Thoracic aorta (tissue), 2 donors: ENCODE data around the gene FASTK. TPM values are rescaled to one million over a fixed set of nuclear protein-coding genes. Genes with fewer than 3 reads are reported as not detected.

ENCODE experiments used
- ATAC-seq: fragments of 150-250 bp; one replicate; pipeline ENCODE4 v1.8.0; 2017; ENCODE audit warnings: low read depth; ENCODE audit not compliant: insufficient number of reproducible peaks, low FRiP score
- DNase-seq: peaks from one replicate; pipeline ENCODE4 v3.0.0-alpha.2; 2020; ENCODE audit warnings: low spot score
- H3K27ac ChIP-seq, 2 donors: fragments of 200-600 bp; sonication (generic); 1 replicate in 1 of 2; 2 replicates in 1 of 2; pipeline ENCODE4 v1.5.1; 2016; ENCODE audit warnings: mild to moderate bottlenecking in 2 of 2, moderate library complexity in 2 of 2
- H3K27me3 ChIP-seq: fragments of 200-600 bp; sonication (generic); replicated peaks from 2 replicates; pipeline ENCODE4 v1.6.0; 2016; ENCODE audit warnings: mild to moderate bottlenecking; ENCODE audit not compliant: insufficient read depth
- H3K36me3 ChIP-seq: fragments of 200-600 bp; sonication (generic); one replicate; pipeline ENCODE4 v1.5.1; 2016
- H3K4me1 ChIP-seq, 2 donors: fragments of 200-600 bp; sonication (generic); 1 replicate in 1 of 2; 2 replicates in 1 of 2; pipeline versions ENCODE4 v1.5.1 to v1.6.0; 2016; ENCODE audit warnings: low read depth in 2 of 2, mild to moderate bottlenecking in 1 of 2; ENCODE audit not compliant: control insufficient read depth in 1 of 2
- H3K4me3 ChIP-seq: fragments of 200-600 bp; sonication (generic); 2 replicates; pipeline ENCODE4 v1.5.1; 2016; ENCODE audit warnings: mild to moderate bottlenecking
- H3K9me3 ChIP-seq: fragments of 200-600 bp; sonication (generic); 2 replicates; pipeline ENCODE4 v1.5.1; 2016
- CTCF ChIP-seq: fragments of 200-600 bp; sonication (generic); IDR thresholded peaks from one replicate; pipeline ENCODE4 v1.5.1; 2019; ENCODE audit warnings: antibody characterized with exemption
- total RNA-seq, 2 donors: library from RNA; depleted of rRNA; stranded (reverse); fragments of >200 nt; gene quantifications; one replicate each; pipeline versions ENCODE4 v1.1.0 to v1.2.3, GENCODE V29; 2016

The FASTK gene
- total RNA-seq: 100 to 1,000 TPM in 1 of 2 donors, 10 to 100 TPM in 1; 59.0 to 110 TPM

GRCh38 chr7:151080522-151081169 is at the start of gene FASTK:
TSS of gene FASTK (minus strand) at chr7:151080809. CDS start at chr7:151080766, 43 bp downstream.
- ATAC-seq (peak; percentile 72), DNase-seq (peak; percentile 74)
- no peak for TF ChIP-seq CTCF
- Histone ChIP-seq H3K4me1 (peaks cover 29 to 52% of the 10 kb centered on the region in 2 donors), H3K27ac (peak within 1 kb of the TSS; percentile 96 to 99), H3K4me3 (peak within 1 kb of the TSS; percentile 98), H3K27me3 (no peaks in the 10 kb centered on the region), H3K9me3 (no peaks in the 10 kb centered on the region), H3K36me3 (peaks cover 6% of the 10 kb centered on the region)

- Histone ChIP-seq H3K4me1 (peaks cover 0 to 7% of the 10 kb centered on the region in 2 donors), H3K9me3 (no peaks in the 10 kb centered on the region), H3K27ac (no peak overlapping the region), H3K27me3 (no peaks in the 10 kb centered on the region), H3K4me3 (no peak overlapping the region), H3K36me3 (peaks cover 47% of the 10 kb centered on the region)
- TF ChIP-seq CTCF: no peak
- ATAC-seq (no peak), DNase-seq (no peak)
These were observed 49.5 kb upstream of the FASTK start for GRCh38 chr7:151129960-151130591.

GRCh38 chr7:151129117-151129959 is 48.7 kb upstream of the FASTK start:
- no peak overlapping the region for H3K4me3 ChIP-seq
- no peak for DNase-seq
- no peaks in the 10 kb centered on the region for H3K27me3 ChIP-seq
- no peak for TF ChIP-seq CTCF
- no peaks in the 10 kb centered on the region for H3K9me3 ChIP-seq
- H3K27ac ChIP-seq: no peak overlapping the region
- H3K4me1 ChIP-seq: peaks cover 0 to 8% of the 10 kb centered on the region in 2 donors
- no peak for ATAC-seq
- H3K36me3 ChIP-seq: peaks cover 40% of the 10 kb centered on the region

GRCh38 chr7:151128716-151129115 is 48.1 kb upstream of the FASTK start:
- no peak for DNase-seq
- H3K27me3 ChIP-seq: no peaks in the 10 kb centered on the region
- H3K36me3 ChIP-seq: peaks cover 35% of the 10 kb centered on the region
- no peaks in the 10 kb centered on the region for H3K9me3 ChIP-seq
- peaks cover 0 to 8% of the 10 kb centered on the region in 2 donors for H3K4me1 ChIP-seq
- ATAC-seq: no peak
- H3K27ac ChIP-seq: no peak overlapping the region
- no peak overlapping the region for H3K4me3 ChIP-seq
- no peak for TF ChIP-seq CTCF

- no peak for TF ChIP-seq CTCF
- peaks cover 0 to 8% of the 10 kb centered on the region in 2 donors for H3K4me1 ChIP-seq
- no peak for DNase-seq
- no peak overlapping the region for H3K4me3 ChIP-seq
- peaks cover 35% of the 10 kb centered on the region for H3K36me3 ChIP-seq
- no peaks in the 10 kb centered on the region for H3K9me3 ChIP-seq
- H3K27ac ChIP-seq: no peak overlapping the region
- H3K27me3 ChIP-seq: no peaks in the 10 kb centered on the region
- ATAC-seq: no peak
These were observed 47.5 kb upstream of the FASTK start for GRCh38 chr7:151128144-151128543.
